GM19463 (cell line): ENCODE measurements around the gene TFPT.

Source experiments
- ATAC-seq: cut with Tn5 transposase; IDR thresholded peaks from one replicate; pipeline ENCODE4 v1.9.1; 2021; ENCODE audit warnings: mild to moderate bottlenecking, moderate library complexity; ENCODE audit not compliant: unreplicated experiment

The TFPT gene

DNA sequence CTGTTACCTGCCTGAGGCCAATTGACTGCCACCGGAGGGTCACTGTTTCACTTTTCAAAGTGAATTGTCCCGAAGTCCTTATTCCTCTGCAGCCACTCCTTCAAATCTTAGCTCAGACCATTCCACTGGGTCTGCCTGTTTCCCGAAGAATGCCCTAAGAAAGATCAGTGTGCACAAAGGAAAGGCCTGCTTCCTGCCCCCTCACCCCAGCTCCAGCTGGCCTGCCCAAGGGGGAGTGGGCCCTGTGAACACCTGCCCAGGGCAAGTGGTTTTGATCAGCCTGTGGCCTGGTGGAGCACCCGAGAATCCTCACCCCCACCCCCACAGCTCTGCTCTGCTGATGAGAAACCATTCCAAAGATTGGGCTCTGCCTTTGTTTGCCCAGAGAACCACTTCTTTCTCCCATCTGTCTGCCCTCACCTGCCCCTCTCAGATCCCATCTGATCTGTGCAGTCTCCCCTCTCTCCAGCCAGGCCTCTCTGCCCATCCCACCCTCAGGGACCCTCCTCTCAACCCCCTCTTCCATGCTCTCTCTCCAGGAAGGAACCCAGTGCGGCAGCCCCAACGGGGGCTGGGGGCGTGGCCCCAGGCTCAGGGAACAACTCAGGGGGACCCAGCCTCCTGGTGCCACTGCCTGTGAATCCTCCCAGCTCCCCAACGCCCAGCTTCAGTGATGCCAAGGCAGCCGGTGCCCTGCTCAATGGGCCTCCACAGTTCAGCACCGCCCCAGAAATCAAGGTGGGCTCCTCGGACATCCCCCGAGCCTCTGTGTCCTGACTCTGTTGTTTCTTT is 33.8 kb upstream of the TFPT start:
- no peak for ATAC-seq

DNA sequence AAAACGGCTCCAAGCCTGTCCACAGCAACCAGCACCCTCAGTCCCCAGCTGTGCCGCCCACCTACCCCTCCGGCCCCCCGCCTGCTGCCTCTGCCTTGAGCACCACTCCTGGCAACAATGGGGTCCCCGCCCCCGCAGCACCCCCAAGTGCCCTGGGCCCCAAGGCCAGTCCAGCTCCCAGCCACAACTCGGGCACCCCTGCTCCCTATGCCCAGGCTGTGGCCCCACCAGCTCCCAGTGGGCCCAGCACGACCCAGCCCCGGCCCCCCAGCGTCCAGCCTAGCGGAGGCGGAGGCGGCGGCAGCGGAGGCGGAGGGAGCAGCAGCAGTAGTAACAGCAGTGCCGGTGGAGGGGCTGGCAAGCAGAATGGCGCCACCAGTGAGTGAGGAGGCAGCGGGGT is 32.7 kb upstream of the TFPT start:
- no peak for ATAC-seq

DNA sequence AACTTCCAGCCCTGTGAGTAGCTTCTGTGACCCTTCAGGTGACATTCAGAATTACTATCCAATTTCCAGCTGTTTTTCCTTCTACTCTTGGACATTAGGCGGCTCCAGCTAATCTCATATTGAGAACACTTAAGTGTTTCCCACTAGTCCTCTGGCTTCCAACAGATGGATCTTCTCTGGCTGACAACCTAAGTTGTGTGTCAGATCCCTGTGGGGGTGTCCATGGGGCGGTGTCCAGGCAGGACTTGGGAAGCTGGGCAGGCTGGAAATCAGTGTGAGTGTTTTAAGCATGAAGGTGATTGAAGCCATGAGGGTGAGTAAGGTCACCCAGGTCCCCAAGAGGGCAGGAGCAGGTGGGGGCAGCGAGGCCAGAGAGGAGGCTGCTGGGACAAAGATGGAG is 32.2 kb upstream of the TFPT start:
- no peak for ATAC-seq

DNA sequence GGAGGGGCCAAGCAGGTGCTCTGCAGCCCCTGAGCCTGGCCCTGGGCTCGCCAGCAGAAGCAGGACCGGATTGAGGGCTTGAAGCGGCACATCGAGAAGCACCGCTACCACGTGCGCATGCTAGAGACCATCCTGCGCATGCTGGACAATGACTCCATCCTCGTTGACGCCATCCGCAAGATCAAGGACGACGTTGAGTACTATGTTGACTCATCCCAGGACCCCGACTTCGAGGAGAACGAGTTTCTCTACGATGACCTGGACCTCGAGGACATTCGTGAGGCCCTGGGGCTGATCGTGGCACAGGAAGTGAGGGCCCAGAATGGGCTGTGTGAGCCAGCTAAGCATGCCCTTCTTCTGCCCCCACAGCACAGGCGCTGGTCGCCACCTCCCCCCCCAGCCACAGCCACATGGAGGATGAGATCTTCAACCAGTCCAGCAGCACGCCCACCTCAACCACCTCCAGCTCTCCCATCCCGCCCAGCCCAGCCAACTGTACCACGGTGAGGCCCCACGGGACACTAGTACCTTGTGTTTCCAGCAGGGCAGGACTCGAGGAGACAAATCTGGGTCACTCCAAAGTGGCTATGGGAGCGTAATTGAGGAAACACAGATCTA is 30.2 kb upstream of the TFPT start:
- ATAC-seq: no peak

DNA sequence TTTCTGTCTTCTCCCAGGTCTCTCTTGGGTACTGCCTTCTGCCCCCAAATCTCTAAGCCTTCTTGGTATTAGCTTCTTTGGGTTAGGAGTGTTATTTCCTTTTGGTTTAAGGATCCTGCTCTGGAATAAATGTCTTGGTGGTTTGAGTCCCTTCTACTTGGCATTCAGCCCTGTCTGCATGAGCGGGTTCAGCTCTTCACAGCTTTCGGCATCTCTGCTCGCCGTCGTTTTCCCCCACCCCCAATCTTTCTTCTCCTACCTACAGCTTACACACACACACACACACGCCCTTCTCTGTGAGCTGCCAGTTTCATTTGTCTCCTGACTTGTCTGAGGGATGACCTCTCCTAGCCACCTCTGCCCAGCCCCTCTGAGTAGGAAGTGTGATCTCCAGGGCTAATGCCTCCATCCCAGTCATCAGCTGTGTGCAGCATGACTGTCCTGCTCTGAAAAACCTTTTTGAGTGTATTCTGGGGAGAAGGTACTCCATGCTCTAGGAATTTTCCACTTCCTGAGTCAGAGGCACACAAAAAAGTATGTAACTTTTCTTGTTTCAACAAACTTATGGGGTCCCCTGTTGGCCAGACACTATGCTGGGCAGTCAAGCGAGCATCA is 26.8 kb upstream of the TFPT start:
- ATAC-seq: no peak

DNA sequence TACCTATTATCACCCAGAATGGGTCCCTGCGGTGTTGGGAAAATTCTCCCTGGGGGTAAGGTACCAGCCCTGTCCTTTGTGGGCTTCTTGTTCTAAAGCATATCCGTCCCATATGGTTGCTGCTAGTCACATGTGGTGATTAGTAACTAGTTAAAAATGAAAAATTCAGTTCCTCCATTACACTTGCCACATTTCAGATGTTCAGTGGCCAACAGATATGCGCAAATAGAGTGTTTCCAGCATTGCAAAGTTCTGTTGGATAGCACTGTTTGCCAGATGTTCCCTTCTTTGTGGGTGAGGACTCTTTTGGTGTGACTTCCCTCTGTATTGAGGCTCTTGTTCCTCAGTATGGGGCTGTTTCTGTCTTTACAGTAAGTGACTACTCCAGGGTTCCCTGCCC is 25.9 kb upstream of the TFPT start:
- ATAC-seq: no peak

DNA sequence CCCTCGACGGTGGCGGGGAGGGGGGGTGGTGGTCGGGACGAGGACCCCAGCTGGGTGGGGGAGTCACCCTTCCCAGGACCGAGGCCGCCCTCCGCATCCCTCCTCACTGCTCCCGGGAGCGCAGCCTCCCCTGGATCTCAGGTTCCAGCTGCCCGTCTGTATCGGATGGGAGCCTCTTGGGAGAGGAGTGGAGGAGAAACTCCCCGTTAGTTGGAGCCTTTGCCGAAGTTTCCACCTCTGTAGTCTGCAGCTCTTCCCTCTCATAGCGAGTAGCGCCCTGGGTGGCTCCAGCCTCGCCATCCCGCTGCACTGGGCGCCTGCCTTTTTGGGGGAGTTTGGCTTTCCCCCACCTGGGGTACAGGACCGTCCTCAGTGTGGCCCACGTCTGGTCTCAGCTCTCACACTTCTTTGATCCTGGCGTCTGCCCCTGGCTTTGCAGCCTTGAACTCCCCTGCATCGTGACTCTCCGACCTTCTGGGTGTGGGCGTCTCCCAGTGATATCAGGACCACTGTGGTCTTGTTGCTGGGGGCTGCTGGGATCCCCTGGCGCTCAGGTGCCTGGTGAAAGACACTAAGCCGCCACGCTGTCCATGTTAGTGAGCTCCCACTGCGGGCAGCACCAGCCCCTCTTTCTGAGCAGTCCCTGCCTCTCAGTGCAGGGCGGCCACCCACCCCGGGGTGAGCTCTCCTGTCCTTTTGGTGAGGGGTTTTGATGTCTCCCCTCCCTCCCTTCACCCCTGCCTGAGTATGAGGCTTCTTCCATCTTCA is 23.2 kb upstream of the TFPT start:
- no peak for ATAC-seq

DNA sequence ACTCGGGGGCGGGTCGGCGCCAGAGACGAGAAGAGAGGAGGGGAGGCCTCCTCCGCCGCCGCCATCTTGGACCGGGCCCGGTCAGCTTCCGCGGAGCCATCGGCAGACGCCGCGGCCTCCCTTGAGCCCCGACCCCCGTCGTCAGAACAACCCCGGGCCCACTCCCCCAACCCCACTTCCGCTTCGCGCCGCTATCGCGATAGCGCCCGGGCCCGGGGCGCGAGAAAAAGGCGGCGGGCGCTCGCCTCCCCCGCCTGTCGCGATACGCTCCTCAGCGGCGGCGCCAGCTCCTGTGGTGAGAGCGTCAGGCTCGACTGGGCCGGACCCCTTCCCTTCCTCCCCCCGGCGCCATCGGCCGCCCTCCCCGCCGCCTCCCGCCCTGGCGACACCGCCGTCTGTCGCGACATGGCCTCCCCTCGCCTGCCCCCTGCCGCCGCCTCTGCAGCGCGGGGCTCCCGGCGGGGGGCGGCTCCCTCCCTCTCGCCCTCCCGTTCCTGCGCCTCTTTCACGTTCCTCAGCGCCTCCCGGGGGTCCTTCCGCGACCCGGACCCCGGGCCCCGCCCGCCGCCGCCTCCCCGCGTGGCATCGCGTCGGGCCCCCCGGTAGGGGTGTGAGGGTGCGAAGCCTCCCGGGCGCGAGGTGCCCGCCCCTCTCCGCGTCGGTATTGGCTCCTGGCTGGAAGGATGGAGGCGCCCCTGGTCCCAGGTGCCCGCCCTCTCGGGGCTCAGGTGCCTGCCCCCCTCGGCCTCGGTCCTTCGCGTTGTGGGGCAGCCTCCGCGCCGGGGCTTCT is 22.4 kb upstream of the TFPT start, which contains the start of gene CNOT3:
TSS of gene CNOT3 (plus strand) at position 64 of the 790 bp plus-strand sequence. CDS start 5,217 bp downstream, outside the sequence.
- ATAC-seq: no peak

DNA sequence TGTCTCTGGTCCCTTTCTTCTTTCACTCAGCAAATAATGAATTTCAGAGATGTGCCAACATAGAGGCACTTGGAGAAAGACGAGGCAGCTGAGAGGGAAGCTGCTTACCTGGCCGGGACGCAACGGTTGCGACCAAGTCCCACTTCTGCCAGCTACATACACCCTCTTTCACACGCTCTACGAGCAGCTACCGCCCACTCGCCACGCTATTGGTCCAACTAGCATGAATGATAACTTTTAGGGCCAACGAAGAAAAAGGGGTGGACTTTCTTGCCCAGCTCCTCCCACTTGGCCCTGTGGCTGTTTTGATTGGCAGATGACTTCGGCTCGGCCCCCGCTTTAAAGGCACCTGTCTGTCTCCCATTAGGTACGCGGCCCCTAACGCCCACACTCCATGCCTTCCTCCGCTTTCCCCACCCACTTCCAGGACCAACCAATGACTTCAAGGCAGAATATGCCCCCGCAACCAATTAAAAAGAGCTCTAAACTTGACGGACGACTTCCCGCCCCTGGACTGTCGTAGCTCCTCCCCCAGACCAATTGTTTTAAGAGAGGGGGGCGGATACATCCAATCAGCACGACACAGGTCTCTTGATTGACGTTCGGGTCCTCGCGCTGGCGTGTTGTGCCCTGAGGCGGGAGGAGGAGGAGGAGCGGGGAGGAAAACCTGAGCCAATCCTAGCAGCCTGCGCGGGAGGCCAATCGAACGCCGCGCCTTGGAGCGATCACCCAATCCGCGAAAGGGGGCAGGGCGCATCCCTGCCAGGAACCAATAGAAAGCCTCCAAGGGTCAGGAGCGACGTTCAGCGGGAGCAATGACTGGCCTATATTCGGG is 21.6 kb upstream of the TFPT start:
- ATAC-seq: peak; percentile 72

DNA sequence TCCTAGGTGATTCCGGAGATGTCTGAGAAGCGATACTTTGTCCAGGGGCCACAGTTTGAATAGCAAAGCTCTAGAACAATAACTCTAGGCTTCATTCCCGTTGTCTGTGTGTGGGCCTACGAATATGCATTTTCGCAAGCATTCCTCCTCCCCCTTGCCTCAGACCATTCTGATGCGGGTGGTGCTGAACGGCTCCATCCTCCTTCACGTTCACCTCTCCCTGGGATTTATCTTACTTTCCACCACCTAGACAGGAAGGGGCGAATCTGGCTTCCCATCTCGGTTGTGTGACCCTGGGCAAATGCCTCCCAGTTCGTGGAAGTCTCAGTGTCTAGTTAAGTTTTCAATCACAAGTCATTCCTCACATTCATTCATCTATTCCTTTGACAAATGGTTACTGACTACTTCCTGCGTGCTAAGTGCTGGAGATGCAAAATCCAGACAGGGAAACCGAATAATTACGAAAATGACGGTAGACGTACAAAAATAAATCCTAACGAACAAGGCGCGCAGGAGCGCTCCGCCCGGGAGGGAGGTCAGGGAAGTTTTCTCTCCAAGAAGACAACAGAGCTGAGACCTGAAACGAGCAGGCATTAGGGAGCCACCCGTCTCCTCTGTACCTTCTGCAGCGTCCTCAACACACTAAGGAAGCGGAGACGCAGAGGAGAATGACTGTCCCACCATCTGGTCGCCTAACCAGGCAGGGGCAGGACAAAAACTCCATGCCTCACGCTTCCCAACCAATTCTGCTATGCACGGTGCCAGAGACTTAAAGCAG is 20.8 kb upstream of the TFPT start:
- no peak for ATAC-seq

DNA sequence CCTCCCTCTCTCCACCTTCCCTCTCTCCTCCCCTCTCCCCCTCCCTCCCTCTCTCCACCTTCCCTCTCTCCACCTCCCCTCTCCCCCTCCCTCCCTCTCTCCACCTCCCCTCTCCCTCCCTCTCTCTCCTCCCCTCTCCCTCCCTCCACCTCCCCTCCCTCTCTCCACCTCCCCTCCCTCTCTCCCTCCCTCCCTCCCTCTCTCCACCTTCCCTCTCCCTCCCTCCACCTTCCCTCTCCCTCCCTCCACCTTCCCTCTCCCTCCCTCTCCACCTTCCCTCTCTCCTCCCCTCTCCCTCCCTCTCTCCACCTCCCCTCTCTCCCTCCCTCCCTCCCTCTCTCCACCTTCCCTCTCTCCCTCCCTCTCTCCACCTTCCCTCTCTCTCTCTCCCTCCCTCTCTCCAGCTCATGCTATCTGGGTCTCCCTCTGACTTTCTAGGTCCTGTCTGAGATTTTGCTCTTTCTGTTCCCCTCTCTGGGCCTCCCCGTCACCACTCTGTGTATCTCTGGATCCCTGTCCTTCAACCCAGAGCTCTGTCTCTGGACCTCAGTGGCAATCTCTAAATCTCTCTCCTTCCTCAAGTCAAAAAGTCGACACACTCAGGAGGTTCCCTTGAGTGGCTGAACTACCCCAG is 18.6 kb upstream of the TFPT start:
- ATAC-seq: no peak

DNA sequence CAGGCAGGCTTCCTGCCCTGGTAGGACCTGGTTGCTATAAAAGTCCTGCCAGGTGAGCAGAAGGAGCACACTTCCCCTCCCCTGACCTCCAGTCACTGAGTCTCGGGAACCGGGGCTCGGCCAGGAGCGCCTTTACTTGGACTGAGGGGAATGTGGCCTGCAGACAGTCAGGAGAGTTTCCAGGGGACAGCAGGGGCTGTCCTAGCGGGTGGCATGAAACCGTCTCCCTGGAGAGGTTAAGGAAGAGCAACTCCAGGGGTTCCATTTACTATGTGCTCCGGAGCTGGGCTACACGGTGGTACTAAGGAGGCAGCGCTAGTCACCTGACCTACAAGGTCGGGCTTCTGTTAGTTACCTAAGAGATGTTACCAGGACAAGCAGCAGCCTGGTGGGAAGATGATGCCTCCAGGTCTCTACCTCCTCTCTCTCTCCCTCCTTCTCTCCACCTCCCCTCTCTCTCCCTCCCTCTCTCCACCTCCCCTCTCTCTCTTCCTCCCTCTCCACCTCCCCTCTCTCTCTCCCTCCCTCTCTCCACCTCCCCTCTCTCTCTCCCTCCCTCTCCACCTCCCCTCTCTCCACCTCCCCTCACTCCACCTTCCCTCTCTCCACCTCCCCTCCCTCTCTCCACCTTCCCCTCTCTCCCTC is 18.0 kb upstream of the TFPT start:
- ATAC-seq: no peak

DNA sequence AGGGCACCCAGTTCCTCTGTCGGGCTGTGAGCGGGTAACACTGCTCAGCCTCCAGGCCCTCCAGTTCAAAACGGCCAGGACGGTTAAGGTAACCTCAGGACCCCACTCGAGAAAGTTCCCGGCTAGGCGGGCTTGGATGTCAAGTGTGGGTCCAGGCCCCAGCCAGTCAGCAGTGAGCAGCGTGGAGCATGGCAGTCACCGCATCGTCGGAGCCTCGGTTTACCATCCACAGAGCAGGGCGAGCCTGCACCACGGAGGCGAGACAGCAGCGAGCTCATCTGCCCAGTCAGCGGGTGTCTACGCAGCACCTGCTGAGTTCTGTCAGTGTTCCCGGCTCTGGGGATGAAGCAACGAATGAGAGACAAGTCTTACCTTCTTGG is 14.2 kb upstream of the TFPT start:
- ATAC-seq: no peak

DNA sequence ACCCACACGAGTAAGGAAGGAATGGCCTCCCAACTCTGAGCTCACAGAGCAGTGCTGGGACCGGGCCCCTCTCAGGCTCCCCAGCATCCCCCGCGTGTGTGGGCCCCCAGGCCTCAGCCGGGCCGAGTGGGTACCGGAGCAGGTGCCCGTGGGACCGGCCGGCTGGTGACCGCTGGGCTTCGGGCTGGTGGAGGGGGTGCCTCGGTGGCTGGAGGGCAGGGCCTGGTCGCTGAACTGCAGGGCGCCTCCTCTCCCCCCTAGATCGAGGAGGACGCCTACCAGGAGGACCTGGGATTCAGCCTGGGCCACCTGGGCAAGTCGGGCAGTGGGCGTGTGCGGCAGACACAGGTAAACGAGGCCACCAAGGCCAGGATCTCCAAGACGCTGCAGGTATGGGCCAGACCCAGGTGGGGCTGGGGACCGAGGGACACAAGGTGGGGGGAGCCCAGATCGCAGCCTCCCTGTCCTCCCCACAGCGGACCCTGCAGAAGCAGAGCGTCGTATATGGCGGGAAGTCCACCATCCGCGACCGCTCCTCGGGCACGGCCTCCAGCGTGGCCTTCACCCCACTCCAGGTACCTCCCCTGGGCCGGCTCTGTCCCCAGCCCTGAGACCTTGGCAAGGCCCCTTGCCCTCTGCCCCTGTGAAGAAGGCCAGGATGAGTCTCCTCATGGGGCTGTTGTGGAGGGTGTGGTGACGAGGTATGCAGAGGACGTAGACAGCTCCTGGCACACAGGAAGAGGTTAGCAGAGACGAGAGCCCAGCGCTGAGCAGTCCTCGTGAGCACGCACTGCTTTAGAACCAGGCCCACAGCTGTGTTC is 13.5 kb upstream of the TFPT start:
- ATAC-seq: no peak

DNA sequence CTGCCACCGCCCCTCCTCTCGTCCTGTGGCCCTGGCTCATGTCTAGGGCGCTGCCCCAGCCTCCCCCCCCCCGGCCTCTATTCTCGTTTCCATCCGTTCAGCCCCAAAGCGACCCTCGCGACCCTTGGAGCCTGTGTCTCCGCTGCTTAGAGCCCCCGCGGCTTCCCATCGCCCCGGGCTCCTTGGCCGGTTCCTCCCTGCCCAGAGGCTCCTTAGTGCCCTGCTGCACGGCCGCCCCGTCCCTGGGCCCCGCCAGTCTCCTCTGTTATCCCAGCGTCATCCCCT is 12.9 kb upstream of the TFPT start:
- ATAC-seq: no peak

DNA sequence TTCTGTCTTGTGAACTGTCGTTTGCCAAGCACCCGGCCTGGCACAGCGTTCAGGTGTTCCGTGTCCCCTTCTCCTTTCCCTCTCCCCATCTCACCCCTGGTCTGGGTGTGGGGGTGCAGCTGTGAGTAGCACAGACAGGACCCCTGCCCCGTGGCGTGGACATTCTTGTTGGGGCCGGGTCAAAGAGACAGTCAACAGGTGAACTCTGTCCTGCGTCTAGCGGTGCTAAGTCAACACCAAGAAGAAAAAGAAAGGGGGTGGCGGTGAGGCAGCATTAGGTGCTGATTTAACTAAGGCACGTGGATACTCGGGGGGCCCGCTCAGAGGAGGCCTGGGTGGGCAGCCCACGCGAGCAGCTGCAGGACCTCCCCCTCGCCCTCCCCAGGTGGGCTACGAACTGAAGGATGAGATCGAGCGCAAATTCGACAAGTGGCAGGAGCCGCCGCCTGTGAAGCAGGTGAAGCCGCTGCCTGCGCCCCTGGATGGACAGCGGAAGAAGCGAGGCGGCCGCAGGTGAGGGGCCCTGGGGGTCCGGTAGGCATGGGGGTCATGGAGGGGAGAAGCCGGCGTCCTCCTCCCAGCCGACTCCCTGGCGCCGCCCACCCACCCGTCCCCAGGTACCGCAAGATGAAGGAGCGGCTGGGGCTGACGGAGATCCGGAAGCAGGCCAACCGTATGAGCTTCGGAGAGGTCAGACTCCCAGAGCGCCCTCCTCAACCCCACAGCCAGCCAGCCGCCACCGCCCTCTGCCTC is 12.4 kb upstream of the TFPT start:
- ATAC-seq: no peak

DNA sequence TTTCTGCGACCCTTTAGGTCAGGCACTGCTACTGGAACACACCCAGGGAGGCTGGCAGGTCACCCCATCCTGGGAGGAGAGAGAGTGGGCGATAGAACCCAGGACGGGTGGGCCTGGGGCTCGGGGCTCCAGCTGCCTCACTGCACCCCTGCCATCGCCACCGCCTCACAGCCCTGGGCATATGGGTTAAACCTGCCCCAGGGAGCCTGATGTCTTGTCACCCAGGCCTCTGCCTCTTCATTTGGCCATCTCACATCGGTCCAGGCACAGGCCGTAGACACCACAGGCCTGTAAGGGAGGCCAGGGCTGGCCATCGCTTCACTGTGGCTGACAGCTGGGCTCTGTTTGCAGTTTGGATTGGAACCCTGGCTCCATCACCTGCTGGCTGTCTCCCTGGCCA is 10.3 kb upstream of the TFPT start:
- ATAC-seq: no peak
